Natural killer cell (primary cell): Measurements from ENCODE around the gene DISC1. TPM values are rescaled to one million over a fixed set of nuclear protein-coding genes. Genes with fewer than 3 reads are reported as not detected.

ENCODE experiments used
- ATAC-seq, 3 donors: fragments of 150-1000 bp in 2 of 3; fragments of 200-7000 bp in 1 of 3; cut with Tn5 transposase; 1 replicate in 1 of 3; 2 replicates in 2 of 3; pipeline ENCODE4 v1.10.0; 2021; ENCODE audit warnings: mild to moderate bottlenecking in 2 of 3, moderate library complexity in 2 of 3
- DNase-seq, 2 donors: peaks; one replicate each; pipeline versions ENCODE4 v3.0.0 to v3.0.0-alpha.2; 2013 to 2021; ENCODE audit warnings: mixed read lengths in 1 of 2
- H3K27ac ChIP-seq: one replicate; pipeline ENCODE4 v1.5.1; 2013; ENCODE audit warnings: mild to moderate bottlenecking, low read length
- H3K27me3 ChIP-seq: one replicate; pipeline ENCODE4 v1.6.1; 2013; ENCODE audit warnings: low read length; ENCODE audit not compliant: control insufficient read depth, insufficient read depth
- H3K36me3 ChIP-seq: one replicate; pipeline ENCODE4 v1.6.1; 2013; ENCODE audit warnings: low read length; ENCODE audit not compliant: control insufficient read depth, insufficient read depth
- H3K4me1 ChIP-seq: one replicate; pipeline ENCODE4 v1.6.1; 2013; ENCODE audit warnings: low read length; ENCODE audit not compliant: control insufficient read depth, insufficient read depth
- H3K4me3 ChIP-seq: one replicate; pipeline ENCODE4 v1.5.1; 2013; ENCODE audit warnings: low read length
- H3K9me3 ChIP-seq: one replicate; pipeline ENCODE4 v1.6.1; 2013; ENCODE audit warnings: low read length; ENCODE audit not compliant: control insufficient read depth, insufficient read depth
- H3K27ac Mint-ChIP-seq, 2 donors: one replicate each; pipeline ENCODE4 v1.8.0; 2022; ENCODE audit warnings: mild to moderate bottlenecking in 2 of 2, mixed read lengths in 2 of 2, moderate library complexity in 1 of 2
- H3K27me3 Mint-ChIP-seq, 2 donors: one replicate each; pipeline ENCODE4 v1.8.0; 2022; ENCODE audit warnings: low read depth in 2 of 2, mixed read lengths in 2 of 2
- H3K36me3 Mint-ChIP-seq: one replicate; pipeline ENCODE4 v1.8.0; 2022; ENCODE audit warnings: mixed read lengths
- H3K4me1 Mint-ChIP-seq, 2 donors: one replicate each; pipeline ENCODE4 v1.8.0; 2022; ENCODE audit warnings: mixed read lengths in 2 of 2
- H3K4me3 Mint-ChIP-seq: one replicate; pipeline ENCODE4 v1.8.0; 2022; ENCODE audit warnings: mild to moderate bottlenecking, moderate library complexity, mixed read lengths
- H3K9me3 Mint-ChIP-seq, 2 donors: one replicate each; pipeline ENCODE4 v1.8.0; 2022; ENCODE audit warnings: mixed read lengths in 2 of 2
- WGBS: methylation state at CpG from one replicate; pipeline ENCODE4 v1.1.7; 2013; ENCODE audit warnings: missing lambda C conversion rate; ENCODE audit not compliant: insufficient coverage; 5-methylcytosine and 5-hydroxymethylcytosine counted together
- intact Hi-C: fragments of 100-400 bp; cut with micrococcal nuclease; formaldehyde crosslinking; loops from one replicate; pipeline ENCODE4 v1.14.2; 2022
- total RNA-seq, 4 donors: library from RNA; stranded (reverse); fragments of 120-200 nt in 1 of 4; gene quantifications; one replicate each; pipeline versions ENCODE4 v1.2.3 to v1.2.4, GENCODE V29; 2013 to 2022
- TF ChIP-seq, protein P1 (sequence below): fragments of 200-600 bp; IDR thresholded peaks from one replicate; pipeline ENCODE4 v1.8.0; 2022; ENCODE audit warnings: antibody characterized with exemption

DISC1 gene
- total RNA-seq, 3 donors from 2014 or later (not counting 1 experiment from before 2014, with no cell fraction given), result 5.9 to 10.7 (median 9.7) TPM

- WGBS, result 88% methylated on average over 2 of the region's 2 CpGs
- no peak for DNase-seq
Measured at GRCh38 chr1:231964241-231964640, 337.7 kb downstream of the DISC1 start.

DNA sequence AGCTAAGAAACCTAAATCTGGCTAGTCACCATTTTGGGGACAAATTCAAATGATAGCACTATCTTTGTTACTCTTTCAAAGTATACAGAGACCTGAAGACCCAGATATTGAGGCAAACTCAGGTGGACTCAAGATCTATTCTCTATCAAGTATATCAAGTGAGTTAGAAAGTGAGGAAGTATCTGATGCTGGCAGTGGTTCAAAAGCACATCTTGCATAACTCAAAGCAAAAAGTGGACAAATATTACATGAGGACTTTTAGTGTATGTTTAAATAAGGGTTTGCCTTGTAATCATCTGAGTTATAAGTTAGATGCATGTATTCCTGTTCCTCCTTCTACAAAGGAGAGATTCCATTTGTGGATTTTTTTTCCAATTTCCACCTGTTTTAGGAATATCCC, 338.4 kb downstream of the DISC1 start:
- Histone ChIP-seq H3K27ac (no peak overlapping the region), H3K27me3 (no peaks in the 10 kb centered on the region), H3K4me1 (no peaks in the 10 kb centered on the region), H3K36me3 (no peaks in the 10 kb centered on the region), H3K9me3 (no peaks in the 10 kb centered on the region), H3K4me3 (no peak overlapping the region)
- TF ChIP-seq, protein P1, sequence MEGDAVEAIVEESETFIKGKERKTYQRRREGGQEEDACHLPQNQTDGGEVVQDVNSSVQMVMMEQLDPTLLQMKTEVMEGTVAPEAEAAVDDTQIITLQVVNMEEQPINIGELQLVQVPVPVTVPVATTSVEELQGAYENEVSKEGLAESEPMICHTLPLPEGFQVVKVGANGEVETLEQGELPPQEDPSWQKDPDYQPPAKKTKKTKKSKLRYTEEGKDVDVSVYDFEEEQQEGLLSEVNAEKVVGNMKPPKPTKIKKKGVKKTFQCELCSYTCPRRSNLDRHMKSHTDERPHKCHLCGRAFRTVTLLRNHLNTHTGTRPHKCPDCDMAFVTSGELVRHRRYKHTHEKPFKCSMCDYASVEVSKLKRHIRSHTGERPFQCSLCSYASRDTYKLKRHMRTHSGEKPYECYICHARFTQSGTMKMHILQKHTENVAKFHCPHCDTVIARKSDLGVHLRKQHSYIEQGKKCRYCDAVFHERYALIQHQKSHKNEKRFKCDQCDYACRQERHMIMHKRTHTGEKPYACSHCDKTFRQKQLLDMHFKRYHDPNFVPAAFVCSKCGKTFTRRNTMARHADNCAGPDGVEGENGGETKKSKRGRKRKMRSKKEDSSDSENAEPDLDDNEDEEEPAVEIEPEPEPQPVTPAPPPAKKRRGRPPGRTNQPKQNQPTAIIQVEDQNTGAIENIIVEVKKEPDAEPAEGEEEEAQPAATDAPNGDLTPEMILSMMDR, result no peak
- H3K4me3 Mint-ChIP-seq, result no peak overlapping the region
- peaks cover 0 to 7% of the 10 kb centered on the region in 2 donors for H3K4me1 Mint-ChIP-seq
- intact Hi-C loops, result no loop called here
- DNase-seq (no peak), ATAC-seq (no peak)
- no peaks in the 10 kb centered on the region for H3K36me3 Mint-ChIP-seq
- H3K9me3 Mint-ChIP-seq, result peaks cover 0 to 3% of the 10 kb centered on the region in 2 donors
- H3K27me3 Mint-ChIP-seq, result peaks cover 0 to 3% of the 10 kb centered on the region in 2 donors
- no peak overlapping the region for H3K27ac Mint-ChIP-seq

More at GRCh38 chr1:231964241-231964640, 337.7 kb downstream of the DISC1 start:
- Mint-ChIP-seq H3K9me3 (peaks cover 0 to 3% of the 10 kb centered on the region in 2 donors), H3K36me3 (no peaks in the 10 kb centered on the region), H3K27me3 (peaks cover 0 to 3% of the 10 kb centered on the region in 2 donors), H3K27ac (no peak overlapping the region), H3K4me3 (no peak overlapping the region), H3K4me1 (peaks cover 0 to 7% of the 10 kb centered on the region in 2 donors)
- no peaks in the 10 kb centered on the region for H3K27me3 ChIP-seq
- TF ChIP-seq, protein P1, result no peak
- ATAC-seq, result no peak
- H3K4me1 ChIP-seq, result no peaks in the 10 kb centered on the region
- no peaks in the 10 kb centered on the region for H3K9me3 ChIP-seq
- H3K36me3 ChIP-seq, result no peaks in the 10 kb centered on the region
- intact Hi-C loops, result no loop called here
- H3K27ac ChIP-seq, result no peak overlapping the region
- H3K4me3 ChIP-seq, result no peak overlapping the region

GRCh38 chr1:231965615-231966014, 339.0 kb downstream of the DISC1 start:
- TF ChIP-seq, protein P1, result no peak
- H3K36me3 ChIP-seq, result no peaks in the 10 kb centered on the region
- no peaks in the 10 kb centered on the region for H3K36me3 Mint-ChIP-seq
- H3K4me3 Mint-ChIP-seq, result no peak overlapping the region
- intact Hi-C loops, result no loop called here
- no peak overlapping the region for H3K27ac ChIP-seq
- H3K4me3 ChIP-seq, result no peak overlapping the region
- H3K9me3 ChIP-seq, result no peaks in the 10 kb centered on the region
- no peak overlapping the region for H3K27ac Mint-ChIP-seq
- ATAC-seq, result no peak
- WGBS, result 78% methylated on average over 2 of the region's 2 CpGs
- H3K4me1 Mint-ChIP-seq, result peaks cover 4 to 7% of the 10 kb centered on the region in 2 donors
- peaks cover 0 to 3% of the 10 kb centered on the region in 2 donors for H3K9me3 Mint-ChIP-seq
- H3K27me3 Mint-ChIP-seq, result peaks cover 0 to 3% of the 10 kb centered on the region in 2 donors
- no peaks in the 10 kb centered on the region for H3K4me1 ChIP-seq
- no peak for DNase-seq
- no peaks in the 10 kb centered on the region for H3K27me3 ChIP-seq

DNA sequence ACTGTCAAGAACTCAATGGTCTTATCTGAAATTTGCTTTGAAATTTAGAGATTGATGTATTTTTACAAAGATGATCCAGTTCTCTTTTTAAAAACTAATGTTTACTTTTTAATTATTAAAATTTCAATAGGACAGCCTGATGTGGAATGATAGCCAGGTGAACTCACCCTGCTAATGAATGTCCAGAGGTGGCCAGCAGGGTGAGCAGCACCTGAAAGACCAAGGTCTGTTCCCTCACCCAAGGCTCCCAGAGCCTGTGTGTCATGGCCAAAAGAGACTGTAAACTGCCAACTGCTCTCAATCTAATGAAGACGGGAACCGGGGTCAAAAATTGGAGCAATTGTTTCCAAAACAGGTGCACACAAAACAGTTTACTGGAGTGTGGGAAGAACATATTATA, 340.4 kb downstream of the DISC1 start:
- Histone ChIP-seq H3K27ac (no peak overlapping the region), H3K4me1 (no peaks in the 10 kb centered on the region), H3K4me3 (no peak overlapping the region), H3K36me3 (no peaks in the 10 kb centered on the region), H3K9me3 (no peaks in the 10 kb centered on the region), H3K27me3 (no peaks in the 10 kb centered on the region)
- H3K27ac Mint-ChIP-seq, result no peak overlapping the region
- H3K36me3 Mint-ChIP-seq, result no peaks in the 10 kb centered on the region
- no peak overlapping the region for H3K4me3 Mint-ChIP-seq
- peaks cover 12 to 18% of the 10 kb centered on the region in 2 donors for H3K4me1 Mint-ChIP-seq
- 100% methylated on average over 2 of the region's 2 CpGs for WGBS
- ATAC-seq (no peak), DNase-seq (no peak)
- peaks cover 0 to 3% of the 10 kb centered on the region in 2 donors for H3K9me3 Mint-ChIP-seq
- peaks cover 0 to 3% of the 10 kb centered on the region in 2 donors for H3K27me3 Mint-ChIP-seq
- intact Hi-C loops, result no loop called here
- TF ChIP-seq, protein P1, result no peak
